Tibial artery (tissue), 4 donors: ENCODE data around the gene PDE1C.

Experiments used
- DNase-seq, 2 donors: peaks; one replicate each; pipeline ENCODE4 v3.0.0-alpha.2; 2019
- H3K27ac ChIP-seq, 2 donors: fragments of 200-600 bp; sonication (generic) in 1 of 2; 1 replicate in 1 of 2; 2 replicates in 1 of 2; pipeline ENCODE4 v1.5.1; 2018 to 2019; ENCODE audit warnings: mild to moderate bottlenecking in 1 of 2
- H3K27me3 ChIP-seq, 2 donors: fragments of 200-600 bp; sonication (generic) in 1 of 2; one replicate each; pipeline versions ENCODE4 v1.5.1 to v1.6.0; 2016 to 2019
- H3K36me3 ChIP-seq, 3 donors: fragments of 200-600 bp; sonication (generic) in 2 of 3; one replicate each; pipeline ENCODE4 v1.5.1; 2016 to 2019; ENCODE audit warnings: mild to moderate bottlenecking in 2 of 3
- H3K4me1 ChIP-seq, 4 donors: fragments of 200-600 bp; sonication (generic) in 2 of 4; 1 replicate in 3 of 4; 2 replicates in 1 of 4; pipeline ENCODE4 v1.5.1; 2016 to 2019
- H3K4me3 ChIP-seq, 2 donors: fragments of 200-600 bp; sonication (generic) in 1 of 2; 1 replicate in 1 of 2; 2 replicates in 1 of 2; pipeline ENCODE4 v1.5.1; 2018 to 2019; ENCODE audit warnings: mild to moderate bottlenecking in 2 of 2
- H3K9me3 ChIP-seq, 3 donors: fragments of 200-600 bp; sonication (generic) in 1 of 3; one replicate each; pipeline ENCODE4 v1.5.1; 2016 to 2019
- CTCF ChIP-seq, 2 experiments: fragments of 200-600 bp in 1 of 2; fragments of 450-650 bp in 1 of 2; IDR thresholded peaks; one replicate each; pipeline ENCODE4 v1.5.1; 2017 to 2019; ENCODE audit warnings: antibody characterized with exemption in 2 of 2, mild to moderate bottlenecking in 1 of 2, moderate library complexity in 1 of 2
- intact Hi-C: fragments of 100-400 bp; cut with DNase I; formaldehyde crosslinking; loops from one replicate; pipeline ENCODE4 v1.15.0; 2023; ENCODE audit warnings: low total_unique reads

PDE1C gene

GRCh38 chr7:31899356-31899927, 170.8 kb downstream of the PDE1C start:
- H3K4me3 ChIP-seq: no peak overlapping the region
- H3K27ac ChIP-seq: no peak overlapping the region
- H3K4me1 ChIP-seq: no peaks in the 10 kb centered on the region
- no peaks in the 10 kb centered on the region for H3K36me3 ChIP-seq
- intact Hi-C loops: no loop called here
- TF ChIP-seq CTCF (IDR thresholded peaks at IDR 0.05): no peak
- no peaks in the 10 kb centered on the region for H3K27me3 ChIP-seq
- no peaks in the 10 kb centered on the region for H3K9me3 ChIP-seq
- DNase-seq: no peak

- Histone ChIP-seq H3K36me3 (no peaks in the 10 kb centered on the region), H3K4me3 (no peak overlapping the region), H3K4me1 (peaks cover 0 to 6% (median 1%) of the 10 kb centered on the region in 4 donors), H3K9me3 (no peaks in the 10 kb centered on the region), H3K27me3 (no peaks in the 10 kb centered on the region), H3K27ac (no peak overlapping the region)
- no peak for DNase-seq
- no peak for TF ChIP-seq CTCF (IDR thresholded peaks at IDR 0.05)
- intact Hi-C loops: no loop called here
Measured at GRCh38 chr7:31896925-31897324, 173.3 kb downstream of the PDE1C start.

GRCh38 chr7:31894308-31894707, 175.9 kb downstream of the PDE1C start:
- intact Hi-C loops: no loop called here
- no peaks in the 10 kb centered on the region for H3K9me3 ChIP-seq
- no peaks in the 10 kb centered on the region for H3K27me3 ChIP-seq
- no peaks in the 10 kb centered on the region for H3K36me3 ChIP-seq
- TF ChIP-seq CTCF (IDR thresholded peaks at IDR 0.05): no peak
- peaks cover 0 to 20% (median 3%) of the 10 kb centered on the region in 4 donors for H3K4me1 ChIP-seq
- no peak overlapping the region for H3K27ac ChIP-seq
- no peak overlapping the region for H3K4me3 ChIP-seq
- DNase-seq: no peak

- no peak for TF ChIP-seq CTCF (IDR thresholded peaks at IDR 0.05)
- Histone ChIP-seq H3K36me3 (no peaks in the 10 kb centered on the region), H3K9me3 (no peaks in the 10 kb centered on the region), H3K4me1 (peaks cover 0 to 20% (median 3%) of the 10 kb centered on the region in 4 donors), H3K27ac (no peak overlapping the region), H3K27me3 (no peaks in the 10 kb centered on the region), H3K4me3 (no peak overlapping the region)
- intact Hi-C loops: no loop called here
- DNase-seq: no peak
Measured at GRCh38 chr7:31893365-31893764, 176.8 kb downstream of the PDE1C start.

GRCh38 chr7:31892099-31892829, 177.9 kb downstream of the PDE1C start:
- TF ChIP-seq CTCF (IDR thresholded peaks at IDR 0.05): no peak
- Histone ChIP-seq H3K36me3 (no peaks in the 10 kb centered on the region), H3K4me3 (no peak overlapping the region), H3K27ac (no peak overlapping the region), H3K27me3 (no peaks in the 10 kb centered on the region), H3K9me3 (no peaks in the 10 kb centered on the region), H3K4me1 (peaks cover 0 to 23% (median 3%) of the 10 kb centered on the region in 4 donors)
- intact Hi-C loops: no loop called here
- DNase-seq: no peak
